SK-N-SH (cell line): ENCODE measurements around the gene CD109. TPM values are rescaled to one million over a fixed set of nuclear protein-coding genes. Genes with fewer than 3 reads are reported as not detected.

Source experiments
- CTCF ChIA-PET: fragments of 300-600, 350-600 bp; formaldehyde crosslinking; extraction: SDS; loops from one replicate; lab custom pipeline; 2021; lab: Yijun Ruan, JAX
- POLR2A ChIA-PET: fragments of 350-600 bp; sonication (Branson Sonifier 250); formaldehyde crosslinking; extraction: SDS; loops from one replicate; lab custom pipeline; 2020; ENCODE audit warnings: antibody characterized with exemption, inconsistent platforms; lab: Yijun Ruan, JAX
- DNase-seq: peaks from one replicate; pipeline ENCODE4 v3.0.0; 2012
- H2AFZ ChIP-seq: fragments of 200-600 bp; sonication (generic); 2 replicates; pipeline ENCODE4 v1.8.1; 2016; ENCODE audit warnings: antibody characterized with exemption, mild to moderate bottlenecking, low read depth
- H3F3A ChIP-seq: fragments of 200-600 bp; sonication (generic); replicated peaks from 2 replicates; pipeline ENCODE3; 2016; ENCODE audit warnings: antibody characterized with exemption, mild to moderate bottlenecking; ENCODE audit not compliant: insufficient read depth
- H3K27ac ChIP-seq, 2 experiments: fragments of 200-500 bp in 1 of 2; fragments of 200-600 bp in 1 of 2; sonication (Bioruptor generic) in 1 of 2; sonication (generic), shearing (Covaris generic) in 1 of 2; 2 replicates each; pipeline versions ENCODE4 v1.5.1 to v1.6.1; 2014 to 2016; ENCODE audit warnings: low read depth in 2 of 2, inconsistent platforms in 1 of 2, low read length in 1 of 2, mild to moderate bottlenecking in 1 of 2, mixed read lengths in 1 of 2
- H3K27me3 ChIP-seq: fragments of 200-600 bp; sonication (generic), shearing (Covaris generic); 2 replicates; pipeline ENCODE4 v1.6.1; 2016; ENCODE audit warnings: mixed run types; ENCODE audit not compliant: insufficient read depth
- H3K36me3 ChIP-seq, 2 experiments: fragments of 200-500 bp in 1 of 2; fragments of 200-600 bp in 1 of 2; sonication (Bioruptor generic) in 1 of 2; sonication (generic) in 1 of 2; replicated peaks in 1 of 2; 2 replicates each; pipeline versions ENCODE3 to v1.5.1; 2014 to 2016; ENCODE audit warnings: low read length in 1 of 2, mild to moderate bottlenecking in 1 of 2; ENCODE audit not compliant: insufficient read depth in 2 of 2, control insufficient read depth in 1 of 2
- H3K4me1 ChIP-seq, 2 experiments: fragments of 200-500 bp in 1 of 2; fragments of 200-600 bp in 1 of 2; sonication (Bioruptor generic) in 1 of 2; sonication (generic), shearing (Covaris generic) in 1 of 2; 2 replicates each; pipeline versions ENCODE4 v1.5.1 to v1.6.1; 2014 to 2016; ENCODE audit warnings: low read depth in 1 of 2, low read length in 1 of 2, mixed run types in 1 of 2; ENCODE audit not compliant: insufficient read depth in 2 of 2, control insufficient read depth in 1 of 2
- H3K4me2 ChIP-seq: fragments of 200-600 bp; sonication (generic), shearing (Covaris generic); 2 replicates; pipeline ENCODE4 v1.6.1; 2017; ENCODE audit warnings: mixed run types
- H3K4me3 ChIP-seq, 2 experiments: fragments of 200-500 bp in 1 of 2; fragments of 200-600 bp in 1 of 2; sonication (Bioruptor generic) in 1 of 2; sonication (generic), shearing (Covaris generic) in 1 of 2; 2 replicates each; pipeline versions ENCODE4 v1.5.1 to v1.8.1; 2014 to 2016; ENCODE audit warnings: low read depth in 2 of 2, inconsistent platforms in 1 of 2, low read length in 1 of 2, mild to moderate bottlenecking in 1 of 2, mixed read lengths in 1 of 2, moderate library complexity in 1 of 2
- H3K79me2 ChIP-seq: fragments of 200-600 bp; sonication (generic); 2 replicates; pipeline ENCODE4 v1.8.1; 2017; ENCODE audit warnings: mild to moderate bottlenecking; ENCODE audit not compliant: insufficient read depth
- H3K9ac ChIP-seq: fragments of 200-600 bp; sonication (generic); 2 replicates; pipeline ENCODE4 v1.6.1; 2017; ENCODE audit warnings: mixed run types
- H3K9me2 ChIP-seq: fragments of 200-600 bp; sonication (generic); 2 replicates; pipeline ENCODE4 v1.6.1; 2017; ENCODE audit warnings: mixed run types
- H3K9me3 ChIP-seq: fragments of 200-600 bp; sonication (generic); 2 replicates; pipeline ENCODE4 v1.6.1; 2017; ENCODE audit warnings: mixed run types, mild to moderate bottlenecking, moderate library complexity
- H4K20me1 ChIP-seq: fragments of 200-600 bp; sonication (generic); 2 replicates; pipeline ENCODE4 v1.6.1; 2017; ENCODE audit warnings: mild to moderate bottlenecking, mixed run types; ENCODE audit not compliant: insufficient read depth
- CHD2 ChIP-seq: fragments of 150-350 bp; IDR thresholded peaks from 2 replicates; pipeline ENCODE4 v1.6.1; 2018; ENCODE audit warnings: low read length; ENCODE audit not compliant: partially characterized antibody
- CTCF ChIP-seq: fragments of 200-600 bp; sonication (generic); IDR thresholded peaks from 2 replicates; pipeline ENCODE4 v1.6.1; 2017; ENCODE audit warnings: antibody characterized with exemption, mild to moderate bottlenecking, moderate library complexity
- ELF1 ChIP-seq: IDR thresholded peaks from 2 replicates; pipeline ENCODE4 v1.4.0; 2012
- EP300 ChIP-seq, 2 experiments: IDR thresholded peaks; 2 replicates each; pipeline versions ENCODE4 v1.4.0 to v1.6.1; 2012; ENCODE audit warnings: borderline replicate concordance in 1 of 2, low read depth in 1 of 2, low read length in 1 of 2
- EZH2phosphoT487 ChIP-seq: fragments of 200-600 bp; sonication (generic); IDR thresholded peaks from 2 replicates; pipeline ENCODE4 v1.6.1; 2017; ENCODE audit warnings: low read depth, mixed run types, mild to moderate bottlenecking, antibody characterized with exemption, moderate library complexity, borderline replicate concordance
- FOXM1 ChIP-seq: IDR thresholded peaks from 2 replicates; pipeline ENCODE4 v1.4.0; 2012; ENCODE audit warnings: low read depth, mild to moderate bottlenecking
- GABPA ChIP-seq: IDR thresholded peaks from 2 replicates; pipeline ENCODE4 v1.4.0; 2012; ENCODE audit warnings: low read depth, mild to moderate bottlenecking
- IRF3 ChIP-seq: fragments of 150-350 bp; IDR thresholded peaks from 2 replicates; pipeline ENCODE4 v1.6.1; 2016; ENCODE audit warnings: mild to moderate bottlenecking, low read depth, low read length
- MAX ChIP-seq: IDR thresholded peaks from 2 replicates; pipeline ENCODE4 v1.4.0; 2012; ENCODE audit warnings: low read depth
- PBX3 ChIP-seq: IDR thresholded peaks from 2 replicates; pipeline ENCODE4; 2012
- SIN3A ChIP-seq: IDR thresholded peaks from 2 replicates; pipeline ENCODE4 v1.6.1; 2012; ENCODE audit warnings: low read depth, mild to moderate bottlenecking, low read length, moderate library complexity, borderline replicate concordance
- SMC3 ChIP-seq: IDR thresholded peaks from 2 replicates; pipeline ENCODE4 v1.6.1; 2012; ENCODE audit warnings: low read depth, low read length, improper control_type of control experiment
- TCF12 ChIP-seq: IDR thresholded peaks from 2 replicates; pipeline ENCODE4 v1.4.0; 2012
- TEAD4 ChIP-seq: IDR thresholded peaks from 2 replicates; pipeline ENCODE4 v1.4.0; 2012; ENCODE audit warnings: mild to moderate bottlenecking, borderline replicate concordance; ENCODE audit not compliant: insufficient read depth
- USF1 ChIP-seq: IDR thresholded peaks from 2 replicates; pipeline ENCODE4 v1.4.0; 2012; ENCODE audit warnings: low read depth, borderline replicate concordance
- ZBTB33 ChIP-seq: IDR thresholded peaks from 2 replicates; pipeline ENCODE4 v1.4.0; 2012; ENCODE audit warnings: low read depth, borderline replicate concordance
- WGBS: methylation state at CpG from one replicate; pipeline ENCODE4 v1.1.6; 2017; ENCODE audit warnings: low lambda C conversion rate; 5-methylcytosine and 5-hydroxymethylcytosine counted together
- polyA plus RNA-seq, 3 experiments: library from polyadenylated mRNA; depleted of rRNA; stranded (reverse); fragments of >200 nt; gene quantifications; 2 replicates each; pipeline ENCODE4 v1.2.3, GENCODE V29; 2012

CD109 gene
- polyA plus RNA-seq, 1 of the 3 experiments (the other 2 are of a cell fraction) = 19.7 TPM

- CTCF ChIA-PET = no interaction called here
- Histone ChIP-seq H2AFZ (no peak overlapping the region), H3K4me3 (no peak overlapping the region)
Measured at GRCh38 chr6:73866305-73866704, 170.3 kb downstream of the CD109 start.

GRCh38 chr6:73867411-73867810, 171.4 kb downstream of the CD109 start:
- H3K79me2 ChIP-seq = no peaks in the 10 kb centered on the region
- no peak for DNase-seq
- H3K9ac ChIP-seq = no peak overlapping the region
- no peak overlapping the region for H3K27ac ChIP-seq
- no peak overlapping the region for H2AFZ ChIP-seq
- POLR2A ChIA-PET = no interaction called here
- no peaks in the 10 kb centered on the region for H3K9me2 ChIP-seq
- no peak overlapping the region for H3K4me3 ChIP-seq
- no peaks in the 10 kb centered on the region for H3K4me1 ChIP-seq
- 19% methylated on average over 3 of the region's 3 CpGs for WGBS
- no peaks in the 10 kb centered on the region for H3K27me3 ChIP-seq
- H3K36me3 ChIP-seq = peaks cover 0 to 4% of the 10 kb centered on the region in 2 experiments
- no peaks in the 10 kb centered on the region for H4K20me1 ChIP-seq
- CTCF ChIA-PET = interaction anchor here (1.3 kb wide), 1 partner anchor 1342 kb away, joined by 3 read pairs; no protein-coding TSS in a partner anchor
- H3F3A ChIP-seq = no peaks in the 10 kb centered on the region
- no peak overlapping the region for H3K4me2 ChIP-seq
- no peaks in the 10 kb centered on the region for H3K9me3 ChIP-seq
- TF ChIP-seq CHD2 (no peak), TEAD4 (no peak), GABPA (no peak), TCF12 (no peak), SMC3 (no peak), ZBTB33 (no peak), SIN3A (no peak), IRF3 (no peak), ELF1 (no peak), USF1 (no peak), EP300 (IDR thresholded peaks at IDR 0.05; ENCODE audit: borderline replicate concordance in 1 of 2, low read depth in 1 of 2, low read length in 1 of 2) (no peak)

More at GRCh38 chr6:73866305-73866704, 170.3 kb downstream of the CD109 start:
- POLR2A ChIA-PET = no interaction called here
- TF ChIP-seq EZH2phosphoT487 = no peak
- TF ChIP-seq TEAD4 = no peak
- TF ChIP-seq ELF1 = no peak
- TF ChIP-seq PBX3 = no peak
- no peak for TF ChIP-seq MAX
- no peak for TF ChIP-seq CTCF
- TF ChIP-seq FOXM1 = no peak
- Histone ChIP-seq H3K36me3 (peaks cover 0 to 4% of the 10 kb centered on the region in 2 experiments), H3K4me2 (no peak overlapping the region), H3F3A (no peaks in the 10 kb centered on the region), H3K27ac (no peak overlapping the region), H3K9ac (no peak overlapping the region), H3K9me3 (no peaks in the 10 kb centered on the region), H3K9me2 (no peaks in the 10 kb centered on the region), H3K27me3 (no peaks in the 10 kb centered on the region), H3K79me2 (no peaks in the 10 kb centered on the region), H3K4me1 (no peaks in the 10 kb centered on the region), H4K20me1 (no peaks in the 10 kb centered on the region)
- no peak for DNase-seq
